ENCODE results near the gene SLC25A26. TPM values are rescaled to one million over a fixed set of nuclear protein-coding genes. Genes with fewer than 3 reads are reported as not detected.

The SLC25A26 gene
- total RNA-seq, 4 donors from 2014 or later = 20.1 to 44.4 (median 23.2) TPM

GRCh38 chr3:66378256-66378655 is 157.5 kb downstream of the SLC25A26 start:
- WGBS, 2 donors = 63 to 68% methylated on average over 5 of the region's 5 CpGs
- no peak overlapping the region for H3K4me3 ChIP-seq
- H3K36me3 ChIP-seq = peaks cover 0 to 68% (median 25%) of the 10 kb centered on the region in 3 donors
- DNase-seq (ENCODE audit: low spot score in 2 of 2) = no peak
- TF ChIP-seq POLR2A (IDR thresholded peaks at IDR 0.05) (no peak), CTCF (IDR thresholded peaks at IDR 0.05) (peak in 4 of 5 experiments; percentile 25 to 48 (median 40))
- peaks cover 0 to 14% (median 7%) of the 10 kb centered on the region in 4 donors for H3K4me1 ChIP-seq
- no peaks in the 10 kb centered on the region for H3K27me3 ChIP-seq
- peak overlapping the region in 1 of 4 donors; percentile 13 for H3K27ac ChIP-seq
- no peaks in the 10 kb centered on the region for H3K9me3 ChIP-seq

- no peak for DNase-seq (ENCODE audit: low spot score in 2 of 2)
- H3K4me3 ChIP-seq = no peak overlapping the region
- H3K27me3 ChIP-seq = no peaks in the 10 kb centered on the region
- H3K27ac ChIP-seq = no peak overlapping the region
- H3K4me1 ChIP-seq = peaks cover 0 to 14% (median 7%) of the 10 kb centered on the region in 4 donors
- WGBS, 2 donors = 94 to 95% methylated on average over 9 of the region's 9 CpGs
- H3K9me3 ChIP-seq = no peaks in the 10 kb centered on the region
- TF ChIP-seq CTCF (IDR thresholded peaks at IDR 0.05) = no peak
- TF ChIP-seq EP300 (IDR thresholded peaks at IDR 0.05) = no peak
- TF ChIP-seq POLR2A (IDR thresholded peaks at IDR 0.05) = no peak
- H3K36me3 ChIP-seq = peaks cover 0 to 76% (median 27%) of the 10 kb centered on the region in 3 donors
These were observed 158.8 kb downstream of the SLC25A26 start for GRCh38 chr3:66379565-66379964.

GRCh38 chr3:66380200-66380932 is 159.6 kb downstream of the SLC25A26 start:
- H3K36me3 ChIP-seq = peaks cover 3 to 78% (median 27%) of the 10 kb centered on the region in 3 donors
- no peak overlapping the region for H3K4me3 ChIP-seq
- H3K27ac ChIP-seq = no peak overlapping the region
- DNase-seq (ENCODE audit: low spot score in 2 of 2) = no peak
- H3K27me3 ChIP-seq = no peaks in the 10 kb centered on the region
- WGBS, 2 donors = 92% methylated on average over 26 of the region's 26 CpGs
- no peaks in the 10 kb centered on the region for H3K9me3 ChIP-seq
- TF ChIP-seq POLR2A (IDR thresholded peaks at IDR 0.05) (no peak), EP300 (IDR thresholded peaks at IDR 0.05) (no peak), CTCF (IDR thresholded peaks at IDR 0.05) (no peak)
- peaks cover 0 to 14% (median 7%) of the 10 kb centered on the region in 4 donors for H3K4me1 ChIP-seq

- no peak for DNase-seq (ENCODE audit: low spot score in 2 of 2)
- WGBS, 2 donors = 78 to 81% methylated on average over 7 of the region's 7 CpGs
- no peak overlapping the region for H3K4me3 ChIP-seq
- no peak overlapping the region for H3K27ac ChIP-seq
- no peaks in the 10 kb centered on the region for H3K9me3 ChIP-seq
- no peaks in the 10 kb centered on the region for H3K27me3 ChIP-seq
- peaks cover 0 to 8% (median 6%) of the 10 kb centered on the region in 4 donors for H3K4me1 ChIP-seq
- TF ChIP-seq POLR2A (IDR thresholded peaks at IDR 0.05) = no peak
- TF ChIP-seq CTCF (IDR thresholded peaks at IDR 0.05) = no peak
- no peak for TF ChIP-seq EP300 (IDR thresholded peaks at IDR 0.05)
- H3K36me3 ChIP-seq = peaks cover 3 to 91% (median 27%) of the 10 kb centered on the region in 3 donors
These were observed 160.8 kb downstream of the SLC25A26 start for GRCh38 chr3:66381626-66382025.

- WGBS, 2 donors = 95 to 97% methylated on average over 10 of the region's 10 CpGs
- H3K36me3 ChIP-seq = peaks cover 3 to 91% (median 27%) of the 10 kb centered on the region in 3 donors
- no peak for DNase-seq (ENCODE audit: low spot score in 2 of 2)
- H3K27me3 ChIP-seq = no peaks in the 10 kb centered on the region
- H3K4me3 ChIP-seq = no peak overlapping the region
- TF ChIP-seq EP300 (IDR thresholded peaks at IDR 0.05) = no peak
- TF ChIP-seq CTCF (IDR thresholded peaks at IDR 0.05) = no peak
- TF ChIP-seq POLR2A (IDR thresholded peaks at IDR 0.05) = no peak
- H3K27ac ChIP-seq = no peak overlapping the region
- H3K4me1 ChIP-seq = peaks cover 0 to 7% (median 3%) of the 10 kb centered on the region in 4 donors
- no peaks in the 10 kb centered on the region for H3K9me3 ChIP-seq
These were observed 161.3 kb downstream of the SLC25A26 start for GRCh38 chr3:66382142-66382541.

Measured in tibial nerve (tissue), 4 donors.